Bronchial epithelial cell (primary cell): ENCODE data around the gene PGM2L1. TPM values are rescaled to one million over a fixed set of nuclear protein-coding genes. Genes with fewer than 3 reads are reported as not detected.

Experiments used
- DNase-seq: peaks from one replicate; pipeline ENCODE4 v3.0.0-alpha.2; 2010; ENCODE audit warnings: low read depth
- FAIRE-seq: peaks from 2 replicates; lab custom pipeline; 2011; peaks lifted over from hg19 to GRCh38; lab: Jason Lieb, UNC
- H3K27me3 ChIP-seq: 2 replicates; pipeline ENCODE4 v1.5.1; 2011; ENCODE audit warnings: low read length; ENCODE audit not compliant: control insufficient read depth, insufficient read depth
- H3K36me3 ChIP-seq: 2 replicates; pipeline ENCODE4 v1.5.1; 2011; ENCODE audit warnings: low read length; ENCODE audit not compliant: control insufficient read depth, insufficient read depth
- H3K4me3 ChIP-seq: 2 replicates; pipeline ENCODE4 v1.5.1; 2011; ENCODE audit warnings: mild to moderate bottlenecking, low read depth, low read length, control low read depth
- total RNA-seq: library from RNA; depleted of rRNA; stranded (reverse); fragments of >200 nt; gene quantifications from 2 replicates; pipeline ENCODE4 v1.2.1, GENCODE V29; 2014
- TF ChIP-seq, protein P1 (sequence below): IDR thresholded peaks from 2 replicates; pipeline ENCODE4 v1.5.1; 2011; ENCODE audit warnings: mild to moderate bottlenecking, moderate library complexity, low read length, control low read depth, inconsistent platforms; ENCODE audit not compliant: insufficient read depth, severe bottlenecking

The PGM2L1 gene
- total RNA-seq, 1 donor from 2014 or later = 1.1 TPM

DNA sequence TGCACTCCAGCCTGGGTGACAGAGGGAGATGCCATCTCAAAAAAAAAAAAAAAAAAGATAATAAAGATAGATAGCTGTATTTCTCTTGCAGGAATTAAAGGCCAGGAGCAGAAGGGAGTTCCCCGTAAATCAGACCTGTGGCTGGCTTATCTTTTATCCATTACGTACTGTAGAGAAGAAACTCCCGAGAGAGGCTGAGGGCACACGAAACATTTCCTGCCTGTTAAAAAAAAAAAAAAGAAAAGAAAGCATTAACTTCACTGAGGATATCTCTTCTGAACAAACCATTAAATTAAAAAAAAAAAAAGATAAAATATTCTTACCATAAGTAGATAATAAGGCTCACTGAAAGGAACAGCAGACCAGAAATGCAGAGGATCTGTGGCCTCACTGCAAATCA is 109.3 kb downstream of the PGM2L1 start:
- TF ChIP-seq, protein P1, sequence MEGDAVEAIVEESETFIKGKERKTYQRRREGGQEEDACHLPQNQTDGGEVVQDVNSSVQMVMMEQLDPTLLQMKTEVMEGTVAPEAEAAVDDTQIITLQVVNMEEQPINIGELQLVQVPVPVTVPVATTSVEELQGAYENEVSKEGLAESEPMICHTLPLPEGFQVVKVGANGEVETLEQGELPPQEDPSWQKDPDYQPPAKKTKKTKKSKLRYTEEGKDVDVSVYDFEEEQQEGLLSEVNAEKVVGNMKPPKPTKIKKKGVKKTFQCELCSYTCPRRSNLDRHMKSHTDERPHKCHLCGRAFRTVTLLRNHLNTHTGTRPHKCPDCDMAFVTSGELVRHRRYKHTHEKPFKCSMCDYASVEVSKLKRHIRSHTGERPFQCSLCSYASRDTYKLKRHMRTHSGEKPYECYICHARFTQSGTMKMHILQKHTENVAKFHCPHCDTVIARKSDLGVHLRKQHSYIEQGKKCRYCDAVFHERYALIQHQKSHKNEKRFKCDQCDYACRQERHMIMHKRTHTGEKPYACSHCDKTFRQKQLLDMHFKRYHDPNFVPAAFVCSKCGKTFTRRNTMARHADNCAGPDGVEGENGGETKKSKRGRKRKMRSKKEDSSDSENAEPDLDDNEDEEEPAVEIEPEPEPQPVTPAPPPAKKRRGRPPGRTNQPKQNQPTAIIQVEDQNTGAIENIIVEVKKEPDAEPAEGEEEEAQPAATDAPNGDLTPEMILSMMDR = no peak
- FAIRE-seq = no peak
- H3K27me3 ChIP-seq = no peaks in the 10 kb centered on the region
- DNase-seq = no peak
- H3K36me3 ChIP-seq = no peaks in the 10 kb centered on the region
- H3K4me3 ChIP-seq = no peak overlapping the region

- FAIRE-seq (no peak), DNase-seq (peak; percentile 90)
- TF ChIP-seq, protein P1 = no peak
- Histone ChIP-seq H3K36me3 (no peaks in the 10 kb centered on the region), H3K4me3 (no peak overlapping the region), H3K27me3 (no peaks in the 10 kb centered on the region)
Observed at GRCh38 chr11:74288161-74288560, 110.1 kb downstream of the PGM2L1 start.

GRCh38 chr11:74284466-74284865 is 113.8 kb downstream of the PGM2L1 start:
- Histone ChIP-seq H3K36me3 (no peaks in the 10 kb centered on the region), H3K4me3 (no peak overlapping the region), H3K27me3 (no peaks in the 10 kb centered on the region)
- DNase-seq (no peak), FAIRE-seq (no peak)
- TF ChIP-seq, protein P1 = no peak

- no peaks in the 10 kb centered on the region for H3K36me3 ChIP-seq
- peak; percentile 46 for DNase-seq
- no peaks in the 10 kb centered on the region for H3K27me3 ChIP-seq
- TF ChIP-seq, protein P1 = no peak
- H3K4me3 ChIP-seq = no peak overlapping the region
- no peak for FAIRE-seq
Observed at GRCh38 chr11:74283580-74284180, 114.6 kb downstream of the PGM2L1 start.

DNA sequence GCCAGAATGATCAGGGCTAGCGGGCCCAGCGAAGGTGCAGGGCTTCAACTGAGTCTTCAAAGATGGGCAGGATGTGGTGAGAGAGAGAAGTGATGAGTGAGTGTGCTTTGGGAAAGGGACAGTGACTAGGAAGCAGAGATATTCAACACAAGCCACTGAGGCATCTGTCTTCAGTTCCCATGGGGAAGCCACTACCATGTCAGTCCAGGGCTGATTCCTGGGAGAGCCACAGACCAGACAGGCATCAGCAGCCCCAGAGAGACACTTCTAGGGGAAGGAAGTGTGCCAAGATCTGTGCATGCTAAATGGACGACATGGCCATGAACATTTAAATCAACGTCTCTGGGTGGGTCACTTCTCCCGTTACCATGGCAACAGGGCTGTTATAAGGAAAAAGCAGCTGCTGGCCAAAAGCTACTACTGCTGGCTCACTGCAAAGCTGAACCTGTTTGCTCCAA is 115.3 kb downstream of the PGM2L1 start:
- no peaks in the 10 kb centered on the region for H3K36me3 ChIP-seq
- H3K4me3 ChIP-seq = no peak overlapping the region
- no peak for DNase-seq
- H3K27me3 ChIP-seq = no peaks in the 10 kb centered on the region
- FAIRE-seq = no peak
- TF ChIP-seq, protein P1 = no peak

DNA sequence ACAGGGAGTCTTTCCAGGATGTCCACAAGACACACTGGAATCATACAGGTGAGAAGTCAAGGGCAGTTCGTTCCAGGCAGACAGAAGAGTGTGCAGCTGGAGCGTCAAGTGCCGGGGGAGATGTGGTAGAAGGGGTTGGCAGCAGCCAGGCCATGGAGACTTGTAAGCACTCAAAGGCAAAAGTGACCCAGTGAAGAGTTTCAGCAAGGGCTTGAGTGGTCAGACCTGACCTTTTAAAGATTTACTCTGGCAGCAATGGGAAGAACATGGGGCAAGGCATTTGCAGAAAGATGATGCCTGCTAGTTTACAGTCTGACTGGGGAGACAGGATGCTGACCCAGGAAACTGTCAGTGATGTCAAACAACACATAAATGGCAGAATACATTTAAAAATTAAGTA is 115.8 kb downstream of the PGM2L1 start:
- DNase-seq (no peak), FAIRE-seq (no peak)
- TF ChIP-seq, protein P1 = no peak
- H3K27me3 ChIP-seq = no peaks in the 10 kb centered on the region
- no peaks in the 10 kb centered on the region for H3K36me3 ChIP-seq
- H3K4me3 ChIP-seq = no peak overlapping the region
